Stimulated activated CD8-positive, alpha-beta memory T cell treated with anti-CD3 and anti-CD28 coated beads, Interleukin-15, amount 100 ng/mL, for 1 hour (primary cell): ENCODE data around the gene CCDC107.
A peak's percentile ranks its signal among the peaks of the same experiment; 100 is the strongest.
"Not testable (repeated sequence)": the region's sequence is repeated elsewhere in the genome, so short reads cannot be mapped to it uniquely, and the experiment has no call there.

Experiments
- DNase-seq: peaks from one replicate; pipeline ENCODE4 v3.0.0-alpha.2; 2020; ENCODE audit warnings: low read depth

CCDC107 gene

GRCh38 chr9:35658137-35658967, at the start of gene CCDC107:
CCDC107 (plus strand) TSS chr9:35658292; CDS start chr9:35658380, 88 bp downstream.
- peak; percentile 62 for DNase-seq

- DNase-seq = no peak
Observed at GRCh38 chr9:35609001-35609819, 48.9 kb upstream of the CCDC107 start.

GRCh38 chr9:35609820-35610163, 48.3 kb upstream of the CCDC107 start:
- no peak for DNase-seq

- peak; percentile 27 for DNase-seq
Observed at GRCh38 chr9:35611230-35611797, 46.8 kb upstream of the CCDC107 start.

GRCh38 chr9:35612066-35612465, 46.0 kb upstream of the CCDC107 start:
- not testable (repeated sequence) for DNase-seq

- no peak for DNase-seq
Observed at GRCh38 chr9:35612843-35613242, 45.2 kb upstream of the CCDC107 start.

GRCh38 chr9:35615981-35616680, 42.0 kb upstream of the CCDC107 start:
- no peak for DNase-seq

GRCh38 chr9:35616681-35617459, 41.2 kb upstream of the CCDC107 start:
- peak; percentile 39 for DNase-seq

GRCh38 chr9:35617548-35617947, 40.5 kb upstream of the CCDC107 start:
- DNase-seq = no peak

GRCh38 chr9:35618325-35618727, 39.8 kb upstream of the CCDC107 start, which contains the start of gene CD72:
CD72 (minus strand) TSS chr9:35618413; CDS start chr9:35618303, 110 bp downstream.
- DNase-seq = no peak

- no peak for DNase-seq
Observed at GRCh38 chr9:35618854-35619799, 39.0 kb upstream of the CCDC107 start.

GRCh38 chr9:35619800-35620158, 38.3 kb upstream of the CCDC107 start:
- DNase-seq = no peak

GRCh38 chr9:35627575-35627974, 30.5 kb upstream of the CCDC107 start:
- no peak for DNase-seq

GRCh38 chr9:35628389-35628991, 29.6 kb upstream of the CCDC107 start:
- no peak for DNase-seq

- no peak for DNase-seq
Observed at GRCh38 chr9:35629597-35629996, 28.5 kb upstream of the CCDC107 start.

GRCh38 chr9:35635730-35636129, 22.4 kb upstream of the CCDC107 start:
- no peak for DNase-seq

GRCh38 chr9:35636135-35636876, 21.8 kb upstream of the CCDC107 start:
- no peak for DNase-seq

GRCh38 chr9:35636877-35637246, 21.2 kb upstream of the CCDC107 start:
- DNase-seq = not testable (repeated sequence)

GRCh38 chr9:35637427-35637955, 20.6 kb upstream of the CCDC107 start:
- not testable (repeated sequence) for DNase-seq
